Upper lobe of right lung (tissue), 1 donor: ENCODE measurements around the gene DSE. TPM values are rescaled to one million over a fixed set of nuclear protein-coding genes. Genes with fewer than 3 reads are reported as not detected.
A peak's percentile ranks its signal among the peaks of the same experiment; 100 is the strongest.

Experiments used
- ATAC-seq: fragments of 200-7000 bp; cut with Tn5 transposase; one replicate; pipeline ENCODE4 v1.9.1; 2020; ENCODE audit warnings: mild to moderate bottlenecking, moderate library complexity
- DNase-seq: peaks from one replicate; pipeline ENCODE4 v3.0.0-alpha.2; 2020
- H3K27ac ChIP-seq: fragments of 200-600 bp; one replicate; pipeline ENCODE4 v1.8.0; 2022
- H3K27me3 ChIP-seq: fragments of 200-600 bp; one replicate; pipeline ENCODE4 v1.8.0; 2022; ENCODE audit warnings: mild to moderate bottlenecking
- H3K36me3 ChIP-seq: fragments of 200-600 bp; one replicate; pipeline ENCODE4 v1.8.0; 2022
- H3K4me1 ChIP-seq: fragments of 200-600 bp; one replicate; pipeline ENCODE4 v1.8.0; 2022
- H3K4me3 ChIP-seq: fragments of 200-600 bp; one replicate; pipeline ENCODE4 v1.8.0; 2022; ENCODE audit warnings: mild to moderate bottlenecking
- H3K9me3 ChIP-seq: fragments of 200-600 bp; one replicate; pipeline ENCODE4 v1.8.0; 2022
- intact Hi-C: fragments of 100-400 bp; cut with DNase I; formaldehyde crosslinking; loops from one replicate; pipeline ENCODE4 v1.11.0; 2022
- total RNA-seq: library from RNA; stranded (reverse); fragmentation: NEBNext Ultra II Directional; extraction: Animal tissue kit (Norgen Biotek cat#: 25700); gene quantifications from one replicate; pipeline ENCODE4 v1.2.1, GENCODE V29; 2021
- TF ChIP-seq, protein P1 (sequence below): fragments of 200-600 bp; IDR thresholded peaks from one replicate; pipeline ENCODE4 v1.8.0; 2022; ENCODE audit warnings: antibody characterized with exemption
- donor health status: DM: no; HTN: yes; CAD: no; lungs with severe emphysema.

Gene DSE
- total RNA-seq, 1 donor from 2014 or later = 47.6 TPM

DNA sequence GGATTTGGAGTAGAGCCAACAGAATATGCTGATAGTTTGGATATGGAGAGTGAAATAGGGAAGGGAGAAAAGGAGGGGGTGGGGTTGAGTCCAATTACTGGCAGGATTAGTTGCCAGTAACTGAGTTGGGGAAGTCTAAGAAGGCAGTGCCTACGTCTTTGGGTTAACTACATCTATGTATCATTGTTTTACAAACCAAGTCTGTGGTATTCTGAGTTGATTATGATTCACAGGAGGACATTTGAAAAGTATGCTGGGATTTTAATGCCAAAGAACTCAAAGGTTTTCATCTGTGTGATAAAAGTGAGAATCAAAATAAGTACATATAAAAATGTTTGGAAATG lies 14.7 kb downstream of the DSE start:
- Histone ChIP-seq H3K4me1 (peaks cover 20% of the 10 kb centered on the region), H3K36me3 (no peaks in the 10 kb centered on the region), H3K27me3 (no peaks in the 10 kb centered on the region), H3K9me3 (no peaks in the 10 kb centered on the region), H3K27ac (no peak overlapping the region), H3K4me3 (no peak overlapping the region)
- ATAC-seq = peak; percentile 80
- DNase-seq = no peak
- intact Hi-C loops = no loop called here
- TF ChIP-seq, protein P1, sequence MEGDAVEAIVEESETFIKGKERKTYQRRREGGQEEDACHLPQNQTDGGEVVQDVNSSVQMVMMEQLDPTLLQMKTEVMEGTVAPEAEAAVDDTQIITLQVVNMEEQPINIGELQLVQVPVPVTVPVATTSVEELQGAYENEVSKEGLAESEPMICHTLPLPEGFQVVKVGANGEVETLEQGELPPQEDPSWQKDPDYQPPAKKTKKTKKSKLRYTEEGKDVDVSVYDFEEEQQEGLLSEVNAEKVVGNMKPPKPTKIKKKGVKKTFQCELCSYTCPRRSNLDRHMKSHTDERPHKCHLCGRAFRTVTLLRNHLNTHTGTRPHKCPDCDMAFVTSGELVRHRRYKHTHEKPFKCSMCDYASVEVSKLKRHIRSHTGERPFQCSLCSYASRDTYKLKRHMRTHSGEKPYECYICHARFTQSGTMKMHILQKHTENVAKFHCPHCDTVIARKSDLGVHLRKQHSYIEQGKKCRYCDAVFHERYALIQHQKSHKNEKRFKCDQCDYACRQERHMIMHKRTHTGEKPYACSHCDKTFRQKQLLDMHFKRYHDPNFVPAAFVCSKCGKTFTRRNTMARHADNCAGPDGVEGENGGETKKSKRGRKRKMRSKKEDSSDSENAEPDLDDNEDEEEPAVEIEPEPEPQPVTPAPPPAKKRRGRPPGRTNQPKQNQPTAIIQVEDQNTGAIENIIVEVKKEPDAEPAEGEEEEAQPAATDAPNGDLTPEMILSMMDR = no peak

DNA sequence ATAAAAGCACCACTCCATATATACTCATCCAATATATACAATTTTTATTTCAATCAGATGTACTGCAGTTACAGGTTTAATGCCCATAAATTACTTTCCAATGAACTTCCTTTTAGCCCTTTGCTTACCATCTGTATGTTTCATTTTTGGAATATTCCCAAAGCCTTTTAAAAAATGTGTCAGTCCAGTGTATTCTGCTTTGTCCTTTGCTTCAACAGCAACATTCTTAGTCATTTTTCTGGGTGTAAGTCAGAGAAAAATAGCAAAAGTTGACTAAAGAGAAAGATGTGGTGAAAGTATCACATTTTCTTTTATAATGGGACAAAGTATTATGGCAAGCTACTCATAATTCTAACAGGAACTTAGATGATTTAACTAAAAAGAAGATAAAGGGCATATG lies 15.2 kb downstream of the DSE start:
- H3K27ac ChIP-seq = peak overlapping the region; percentile 42
- TF ChIP-seq, protein P1 = no peak

DNA sequence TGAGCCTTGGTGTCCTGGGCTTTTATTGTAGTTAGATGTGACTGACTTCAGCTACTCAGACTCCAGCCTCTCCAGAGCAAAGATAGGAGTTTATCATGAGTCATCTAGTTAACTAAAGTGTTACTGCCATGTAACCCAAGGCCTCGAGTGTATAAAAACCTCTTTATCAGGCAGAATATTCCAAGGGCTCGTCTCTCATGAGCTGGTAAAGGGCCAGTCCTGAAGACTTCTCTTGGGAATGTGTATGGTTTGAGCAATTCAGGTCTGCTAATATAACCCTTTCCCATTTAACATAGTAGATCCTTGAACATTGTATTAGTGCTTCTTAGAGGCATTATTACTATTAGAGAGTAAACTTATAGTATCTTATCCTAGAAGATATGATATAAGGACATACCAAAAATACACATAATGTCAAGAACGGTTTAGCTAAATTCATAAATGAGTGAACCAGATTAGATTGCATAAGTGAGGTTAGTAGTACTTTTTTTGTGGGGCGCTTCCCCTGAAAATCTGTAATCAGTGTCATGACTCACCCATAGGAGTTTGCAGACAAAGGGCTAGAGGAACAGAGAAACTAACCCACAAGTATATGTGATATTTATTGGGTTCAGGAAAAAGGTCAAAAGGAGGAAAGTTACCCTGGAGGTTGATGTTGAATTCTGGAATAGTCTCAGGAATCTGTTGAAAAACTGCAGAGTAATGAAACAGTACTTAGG lies 16.0 kb downstream of the DSE start:
- peaks cover 23% of the 10 kb centered on the region for H3K4me1 ChIP-seq
- H3K9me3 ChIP-seq = no peaks in the 10 kb centered on the region
- TF ChIP-seq, protein P1 = no peak
- intact Hi-C loops = no loop called here
- H3K4me3 ChIP-seq = no peak overlapping the region
- ATAC-seq (peak; percentile 46), DNase-seq (no peak)
- H3K27ac ChIP-seq = peak overlapping the region; percentile 42
- no peaks in the 10 kb centered on the region for H3K27me3 ChIP-seq
- H3K36me3 ChIP-seq = no peaks in the 10 kb centered on the region

More for the DNA sequence above, 15.2 kb downstream of the DSE start:
- Histone ChIP-seq H3K4me1 (peaks cover 20% of the 10 kb centered on the region), H3K27me3 (no peaks in the 10 kb centered on the region), H3K36me3 (no peaks in the 10 kb centered on the region), H3K4me3 (no peak overlapping the region), H3K9me3 (no peaks in the 10 kb centered on the region)
- no peak for DNase-seq
- intact Hi-C loops = no loop called here
- ATAC-seq = no peak

DNA sequence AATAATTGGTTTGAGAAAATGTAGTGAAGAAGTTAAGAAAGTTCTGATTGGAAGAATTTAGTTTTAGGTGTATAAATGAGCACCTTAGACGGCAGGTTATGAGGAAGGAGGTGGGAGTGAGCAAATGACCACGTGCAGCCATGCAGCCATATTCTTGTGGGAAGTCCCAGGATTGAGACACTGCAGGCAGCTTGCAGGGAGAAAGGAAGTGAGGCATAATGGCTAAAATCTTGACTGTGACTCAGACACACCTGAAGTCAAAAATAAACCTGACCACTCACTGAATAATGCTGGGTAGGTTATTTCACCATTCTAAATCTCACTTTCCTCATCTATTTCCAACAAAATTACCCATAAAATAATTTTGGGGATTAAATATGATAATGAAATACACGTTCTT lies 16.6 kb downstream of the DSE start:
- no peak for DNase-seq
- no peak overlapping the region for H3K4me3 ChIP-seq
- peak overlapping the region; percentile 42 for H3K27ac ChIP-seq
- TF ChIP-seq, protein P1 = no peak
- intact Hi-C loops = no loop called here
- no peaks in the 10 kb centered on the region for H3K9me3 ChIP-seq
- ATAC-seq = peak; percentile 65
- H3K4me1 ChIP-seq = peaks cover 23% of the 10 kb centered on the region
- H3K27me3 ChIP-seq = no peaks in the 10 kb centered on the region
- no peaks in the 10 kb centered on the region for H3K36me3 ChIP-seq

DNA sequence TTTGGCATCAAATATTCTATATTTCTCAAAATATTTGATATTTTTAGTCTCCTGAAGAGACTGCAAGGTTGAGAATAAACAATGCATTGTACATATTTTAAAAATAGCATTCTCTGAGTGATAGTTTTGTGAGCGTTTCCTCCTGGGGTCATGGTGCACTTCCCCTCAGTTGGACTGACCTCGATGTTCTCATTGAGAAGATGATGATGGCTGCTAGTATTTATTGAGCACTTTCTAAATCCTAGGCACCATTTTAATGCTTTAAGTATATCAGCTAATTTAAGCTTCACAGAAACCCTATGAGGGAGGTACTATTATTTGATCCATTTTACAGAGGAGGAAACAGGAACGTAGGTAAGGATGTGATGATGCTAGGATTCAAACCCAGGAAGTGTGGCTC lies 18.2 kb downstream of the DSE start:
- DNase-seq (no peak), ATAC-seq (no peak)
- Histone ChIP-seq H3K27me3 (no peaks in the 10 kb centered on the region), H3K9me3 (no peaks in the 10 kb centered on the region), H3K36me3 (no peaks in the 10 kb centered on the region), H3K4me1 (peaks cover 28% of the 10 kb centered on the region), H3K4me3 (no peak overlapping the region), H3K27ac (no peak overlapping the region)
- intact Hi-C loops = no loop called here
- TF ChIP-seq, protein P1 = no peak

DNA sequence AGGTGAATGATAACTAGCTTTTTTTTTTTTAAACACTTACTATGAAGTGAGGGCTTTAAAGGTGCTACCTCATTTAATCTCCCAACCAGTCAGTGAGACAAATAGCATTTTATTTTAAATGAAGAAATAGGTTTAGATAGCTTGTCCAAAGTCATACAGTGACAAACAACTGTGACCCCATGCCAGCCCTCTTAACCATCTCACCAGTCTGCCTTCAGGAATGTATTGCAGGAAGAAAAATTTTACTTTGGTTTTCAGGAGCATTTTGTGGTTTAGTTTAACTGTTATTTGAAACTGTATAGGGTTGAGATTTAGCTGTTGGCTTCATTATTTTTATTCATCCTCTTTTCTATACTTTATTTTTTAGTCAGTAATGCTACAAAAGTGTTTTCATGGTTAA lies 18.6 kb downstream of the DSE start:
- intact Hi-C loops = no loop called here
- Histone ChIP-seq H3K36me3 (no peaks in the 10 kb centered on the region), H3K9me3 (no peaks in the 10 kb centered on the region), H3K4me3 (no peak overlapping the region), H3K27me3 (no peaks in the 10 kb centered on the region), H3K4me1 (peaks cover 28% of the 10 kb centered on the region), H3K27ac (no peak overlapping the region)
- ATAC-seq = no peak
- TF ChIP-seq, protein P1 = no peak
- DNase-seq = no peak
